OCI-LY1 (cell line): ENCODE measurements around the gene TGFB1.

Experiments used
- H2AFZ ChIP-seq: fragments of 200-600 bp; sonication (generic), shearing (Covaris generic); 2 replicates; pipeline ENCODE4 v1.6.0; 2014; ENCODE audit warnings: antibody characterized with exemption, mild to moderate bottlenecking, low read length
- H3F3A ChIP-seq: fragments of 200-600 bp; sonication (generic), shearing (Covaris generic); 2 replicates; pipeline ENCODE4 v1.6.0; 2014; ENCODE audit warnings: mild to moderate bottlenecking, antibody characterized with exemption, low read length, moderate library complexity; ENCODE audit not compliant: insufficient read depth
- H3K27ac ChIP-seq: fragments of 200-600 bp; sonication (generic); 2 replicates; pipeline ENCODE4 v1.5.1; 2014; ENCODE audit warnings: low read length, mixed run types, mild to moderate bottlenecking, low read depth; ENCODE audit not compliant: poor library complexity, severe bottlenecking
- H3K27me3 ChIP-seq: fragments of 200-600 bp; sonication (generic); 2 replicates; pipeline ENCODE4 v1.6.0; 2014; ENCODE audit warnings: antibody characterized with exemption, mild to moderate bottlenecking, low read length, moderate library complexity; ENCODE audit not compliant: insufficient read depth
- H3K36me3 ChIP-seq: fragments of 200-600 bp; sonication (generic); 2 replicates; pipeline ENCODE4 v1.6.1; 2014; ENCODE audit warnings: mild to moderate bottlenecking, antibody characterized with exemption, low read length, moderate library complexity, mixed read lengths; ENCODE audit not compliant: insufficient read depth
- H3K4me1 ChIP-seq: fragments of 200-600 bp; sonication (generic); 2 replicates; pipeline ENCODE4 v1.5.1; 2014; ENCODE audit warnings: mild to moderate bottlenecking, low read length, moderate library complexity; ENCODE audit not compliant: insufficient read depth, severe bottlenecking
- H3K4me2 ChIP-seq: fragments of 200-600 bp; sonication (generic), shearing (Covaris generic); 2 replicates; pipeline ENCODE4 v1.6.1; 2014; ENCODE audit warnings: low read length
- H3K4me3 ChIP-seq: fragments of 200-600 bp; sonication (generic); 2 replicates; pipeline ENCODE4 v1.5.1; 2014; ENCODE audit warnings: low read length, low read depth, mild to moderate bottlenecking, mixed read lengths; ENCODE audit not compliant: poor library complexity, severe bottlenecking
- H3K79me2 ChIP-seq: fragments of 200-600 bp; shearing (Covaris generic); 2 replicates; pipeline ENCODE4 v1.6.1; 2016; ENCODE audit warnings: mixed run types, low read length, mixed read lengths; ENCODE audit not compliant: insufficient read depth
- H3K9ac ChIP-seq: fragments of 200-600 bp; sonication (generic), shearing (Covaris generic); 2 replicates; pipeline ENCODE4 v1.6.1; 2014; ENCODE audit warnings: mild to moderate bottlenecking, low read length, mixed read lengths
- H3K9me2 ChIP-seq: fragments of 200-600 bp; sonication (generic), shearing (Covaris generic); 2 replicates; pipeline ENCODE4 v1.6.1; 2014; ENCODE audit warnings: low read depth, mild to moderate bottlenecking, low read length, mixed read lengths
- H3K9me3 ChIP-seq: fragments of 200-600 bp; shearing (Covaris generic); 2 replicates; pipeline ENCODE4 v1.6.1; 2014; ENCODE audit warnings: low read length, mixed read lengths
- H4K20me1 ChIP-seq: fragments of 200-600 bp; sonication (generic), shearing (Covaris generic); 2 replicates; pipeline ENCODE4 v1.6.0; 2016; ENCODE audit warnings: mild to moderate bottlenecking, low read length; ENCODE audit not compliant: insufficient read depth
- CTCF ChIP-seq: fragments of 200-600 bp; sonication (generic), shearing (Covaris generic); IDR thresholded peaks from 2 replicates; pipeline ENCODE4 v1.5.1; 2017; ENCODE audit warnings: mild to moderate bottlenecking, antibody characterized with exemption, low read length, moderate library complexity, mixed read lengths
- EZH2 ChIP-seq: fragments of 200-600 bp; sonication (generic), shearing (Covaris generic); IDR thresholded peaks from 2 replicates; pipeline ENCODE4 v1.8.0; 2017; ENCODE audit warnings: borderline replicate concordance, mixed run types, mild to moderate bottlenecking, antibody characterized with exemption, low read length, moderate library complexity, mixed read lengths

TGFB1 gene

DNA sequence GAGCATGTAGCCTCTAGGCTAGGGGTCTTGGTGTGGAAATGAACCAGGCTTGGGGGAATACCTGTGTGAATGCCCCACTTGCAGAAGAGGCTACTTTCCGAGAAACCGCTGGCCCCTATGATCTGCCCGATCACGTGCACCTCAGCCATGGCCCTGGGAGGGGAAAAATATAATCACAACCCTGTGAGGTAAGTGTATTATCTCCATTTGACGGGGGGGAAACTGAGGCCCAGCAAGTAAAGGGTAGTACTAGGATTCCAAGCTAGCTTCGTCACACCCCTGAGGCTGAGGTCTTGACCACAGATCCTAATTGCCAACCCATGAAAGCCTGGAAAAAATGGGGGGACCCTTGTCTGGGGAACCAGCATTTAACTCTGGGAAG is 9.6 kb upstream of the TGFB1 start:
- Histone ChIP-seq H3K9me3 (no peaks in the 10 kb centered on the region), H2AFZ (no peak overlapping the region), H3F3A (no peaks in the 10 kb centered on the region), H3K9ac (peak overlapping the region; percentile 85), H3K4me1 (peaks cover 22% of the 10 kb centered on the region), H3K4me2 (peak overlapping the region; percentile 80), H3K4me3 (peak overlapping the region; percentile 75), H3K27ac (peak overlapping the region; percentile 95), H3K27me3 (no peaks in the 10 kb centered on the region), H3K79me2 (peaks cover 5% of the 10 kb centered on the region; the same call in 1 of the 2 replicates), H3K9me2 (no peaks in the 10 kb centered on the region), H4K20me1 (no peaks in the 10 kb centered on the region), H3K36me3 (no peaks in the 10 kb centered on the region)
- TF ChIP-seq EZH2, result no peak
- no peak for TF ChIP-seq CTCF

DNA sequence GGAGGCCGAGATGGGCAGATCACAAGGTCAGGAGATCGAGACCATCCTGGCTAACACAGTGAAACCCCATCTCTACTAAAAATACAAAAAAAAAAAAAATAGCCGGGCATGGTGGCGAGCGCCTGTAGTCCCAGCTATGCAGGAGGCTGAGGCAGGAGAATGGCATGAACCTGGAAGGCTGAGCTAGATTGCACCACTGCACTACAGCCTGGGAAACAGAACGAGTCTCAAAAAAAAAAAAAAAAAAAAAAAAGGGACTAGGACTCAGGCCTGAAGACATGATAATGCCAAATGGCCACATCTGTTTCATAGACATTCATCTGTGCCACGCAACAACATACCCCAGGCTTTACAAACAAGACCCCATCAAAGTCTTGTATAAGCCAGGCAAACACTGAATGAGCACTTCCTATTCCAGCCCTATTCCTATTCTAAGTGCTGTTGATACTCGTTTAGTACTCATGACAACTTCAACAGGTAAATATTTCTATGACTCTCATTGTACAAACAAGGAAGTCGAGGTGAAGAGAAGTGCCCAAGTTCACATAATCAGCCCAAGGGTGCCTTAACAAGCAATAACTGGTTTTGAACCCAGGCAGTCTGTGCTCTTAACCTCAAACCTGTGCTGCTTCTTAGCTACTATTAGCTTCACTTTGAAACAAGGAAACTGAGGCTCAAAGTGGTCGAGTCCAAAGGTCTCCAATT is 8.6 kb upstream of the TGFB1 start:
- Histone ChIP-seq H3K27ac (peak overlapping the region; percentile 30), H3K9ac (no peak overlapping the region), H3K9me3 (no peaks in the 10 kb centered on the region), H3K79me2 (peaks cover 5% of the 10 kb centered on the region; the same call in 1 of the 2 replicates), H3K27me3 (no peaks in the 10 kb centered on the region), H3F3A (no peaks in the 10 kb centered on the region), H3K9me2 (no peaks in the 10 kb centered on the region), H3K4me3 (no peak overlapping the region), H3K36me3 (no peaks in the 10 kb centered on the region), H3K4me2 (no peak overlapping the region), H3K4me1 (peaks cover 15% of the 10 kb centered on the region), H2AFZ (no peak overlapping the region), H4K20me1 (no peaks in the 10 kb centered on the region)
- TF ChIP-seq EZH2 (no peak), CTCF (no peak)

- Histone ChIP-seq H4K20me1 (no peaks in the 10 kb centered on the region), H3K36me3 (no peaks in the 10 kb centered on the region), H2AFZ (no peak overlapping the region), H3K4me3 (no peak overlapping the region), H3K9ac (no peak overlapping the region), H3K27ac (no peak overlapping the region), H3K9me2 (no peaks in the 10 kb centered on the region), H3K79me2 (no peaks in the 10 kb centered on the region), H3K9me3 (no peaks in the 10 kb centered on the region), H3F3A (no peaks in the 10 kb centered on the region), H3K4me2 (no peak overlapping the region), H3K4me1 (peaks cover 9% of the 10 kb centered on the region), H3K27me3 (no peaks in the 10 kb centered on the region)
- TF ChIP-seq EZH2, result no peak
These were observed 6.0 kb upstream of the TGFB1 start for GRCh38 chr19:41359741-41360140.

DNA sequence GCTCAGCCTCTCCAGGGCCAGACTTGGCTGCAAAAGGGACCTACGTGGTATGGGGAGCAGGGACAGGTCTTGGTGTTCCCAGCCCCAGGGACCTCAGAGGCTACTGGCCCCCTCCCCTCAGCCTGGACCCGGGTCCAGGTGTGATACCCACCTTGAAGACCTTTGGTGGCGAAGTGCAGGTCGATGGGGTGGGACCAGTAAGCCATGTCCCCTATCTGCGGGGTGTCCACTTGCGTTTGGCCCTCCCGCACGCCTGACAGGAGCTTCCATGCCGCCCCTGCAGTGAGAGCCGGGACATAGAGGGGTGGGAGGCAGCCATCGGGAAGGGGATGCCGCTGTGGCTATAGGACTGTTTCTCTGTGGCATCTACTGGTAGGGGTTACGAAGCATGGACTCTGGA is 4.0 kb upstream of the TGFB1 start:
- Histone ChIP-seq H2AFZ (no peak overlapping the region), H3K9me2 (no peaks in the 10 kb centered on the region), H3K27me3 (no peaks in the 10 kb centered on the region), H3K4me3 (no peak overlapping the region), H3K9me3 (no peaks in the 10 kb centered on the region), H3K4me2 (no peak overlapping the region), H3K27ac (no peak overlapping the region), H3K4me1 (peaks cover 4% of the 10 kb centered on the region), H3K36me3 (no peaks in the 10 kb centered on the region), H3F3A (no peaks in the 10 kb centered on the region), H4K20me1 (no peaks in the 10 kb centered on the region), H3K9ac (no peak overlapping the region), H3K79me2 (no peaks in the 10 kb centered on the region)
- TF ChIP-seq CTCF (no peak), EZH2 (no peak)
